GM19193 (cell line): Measurements from ENCODE around the gene GMDS.

ENCODE experiments used
- POLR2A ChIP-seq: IDR thresholded peaks from 4 replicates; pipeline ENCODE4 v1.6.1; 2011; ENCODE audit not compliant: insufficient read depth, insufficient read length; ENCODE audit errors: extremely low read depth

GMDS gene

DNA sequence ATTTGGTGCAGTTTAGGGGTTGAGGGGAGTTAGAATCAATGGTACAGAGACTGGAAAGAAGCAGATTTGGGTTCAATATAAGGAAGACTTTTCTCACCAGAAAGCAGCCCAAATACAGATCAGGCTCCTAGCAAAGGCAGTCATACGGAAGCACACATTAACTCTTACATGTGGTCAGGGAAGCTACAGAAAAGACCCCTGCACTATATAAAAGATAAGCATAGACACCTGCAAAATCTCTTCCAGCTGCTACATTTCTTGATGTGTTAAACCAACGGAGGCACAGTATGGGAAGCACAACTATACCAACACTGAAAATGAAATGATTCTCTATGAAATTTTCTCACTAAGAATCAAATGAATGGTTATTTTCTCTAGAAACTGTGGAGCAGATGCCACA is 150.8 kb downstream of the GMDS start:
- TF ChIP-seq POLR2A = no peak

GRCh38 chr6:2086326-2086965 is 159.0 kb downstream of the GMDS start:
- TF ChIP-seq POLR2A = no peak

DNA sequence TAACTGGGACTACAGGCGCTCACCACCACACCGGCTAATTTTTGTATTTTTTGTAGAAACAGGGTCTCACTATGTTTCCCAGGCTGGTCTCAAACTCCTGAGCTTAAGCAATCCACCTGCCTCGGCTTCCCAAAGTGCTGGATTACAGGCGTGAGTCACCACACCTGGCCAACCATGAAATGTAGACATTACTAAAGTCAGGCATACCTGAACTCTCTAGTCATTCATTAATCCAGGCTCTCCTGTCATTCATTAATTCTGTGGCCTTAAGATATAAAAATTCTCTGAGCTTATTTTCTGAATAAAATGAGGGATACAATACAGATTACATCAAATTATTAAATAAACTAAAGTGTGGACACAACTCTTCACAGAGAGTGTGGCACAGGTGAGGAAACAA is 159.7 kb downstream of the GMDS start:
- no peak for TF ChIP-seq POLR2A

DNA sequence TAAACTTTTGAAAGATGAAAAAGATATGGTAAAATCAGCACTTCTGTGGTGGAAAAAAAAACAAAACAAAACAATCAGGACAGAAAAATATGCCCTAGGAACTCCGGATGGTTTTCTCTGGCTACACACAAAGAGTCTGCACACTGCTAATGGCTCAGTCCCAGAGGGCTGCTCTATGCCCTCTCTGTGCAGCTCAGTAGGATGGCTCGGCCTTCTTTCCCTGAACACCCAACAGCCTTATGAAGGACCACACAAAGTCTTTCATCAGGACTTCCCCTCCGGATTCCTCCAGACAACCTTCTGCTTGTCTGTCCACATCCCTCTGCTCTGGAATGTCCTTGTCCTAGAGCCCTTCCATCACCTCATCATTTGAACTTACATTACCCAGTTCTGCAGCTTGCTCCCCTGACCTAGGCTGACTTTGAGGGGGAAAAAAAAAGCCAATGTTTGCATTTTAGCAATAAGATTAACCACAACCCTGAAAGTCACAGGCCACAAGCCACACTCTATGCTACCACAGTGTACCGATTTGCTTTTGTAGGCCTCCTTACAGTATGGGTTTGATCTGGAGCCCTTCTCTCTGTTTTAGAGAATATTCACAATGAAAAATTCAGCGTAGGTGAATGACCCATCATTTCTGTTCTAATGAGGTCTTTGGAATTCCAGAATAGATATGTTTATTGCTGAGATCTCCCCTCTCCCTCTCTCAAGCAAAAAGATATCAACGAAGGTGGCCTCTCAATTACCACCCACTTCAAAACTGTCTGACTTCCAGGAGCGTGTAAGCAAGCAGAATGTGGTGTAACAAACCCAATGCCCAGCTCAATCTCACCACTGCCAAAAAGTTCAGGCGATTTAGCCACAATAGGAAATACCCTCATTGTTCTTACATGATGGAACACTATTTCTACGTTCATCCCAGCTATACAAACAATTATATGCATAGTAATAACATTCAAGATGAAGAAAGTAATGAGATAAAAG is 164.0 kb downstream of the GMDS start:
- no peak for TF ChIP-seq POLR2A

DNA sequence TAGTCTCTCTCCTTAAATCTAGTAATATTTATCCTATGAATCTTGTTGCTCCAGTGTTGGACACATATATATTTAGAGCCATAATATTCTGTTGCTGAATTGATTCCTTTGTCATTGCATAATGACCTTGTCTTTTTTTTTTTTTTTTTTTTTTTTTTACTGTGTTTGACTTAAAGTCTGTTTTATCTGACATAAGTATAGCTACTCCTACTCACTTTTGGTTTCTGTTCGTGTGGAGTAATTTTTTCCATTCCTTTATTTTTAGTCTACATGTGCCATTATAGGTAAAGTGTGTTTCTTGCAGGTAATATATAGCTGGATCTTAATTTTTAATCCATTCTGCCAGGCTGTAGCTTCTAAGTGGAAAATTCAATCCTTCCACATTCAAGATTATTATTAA is 166.5 kb downstream of the GMDS start:
- TF ChIP-seq POLR2A = no peak

- TF ChIP-seq POLR2A = no peak
These were observed 167.6 kb downstream of the GMDS start for GRCh38 chr6:2077826-2078225.

- no peak for TF ChIP-seq POLR2A
These were observed 171.9 kb downstream of the GMDS start for GRCh38 chr6:2073476-2073875.

DNA sequence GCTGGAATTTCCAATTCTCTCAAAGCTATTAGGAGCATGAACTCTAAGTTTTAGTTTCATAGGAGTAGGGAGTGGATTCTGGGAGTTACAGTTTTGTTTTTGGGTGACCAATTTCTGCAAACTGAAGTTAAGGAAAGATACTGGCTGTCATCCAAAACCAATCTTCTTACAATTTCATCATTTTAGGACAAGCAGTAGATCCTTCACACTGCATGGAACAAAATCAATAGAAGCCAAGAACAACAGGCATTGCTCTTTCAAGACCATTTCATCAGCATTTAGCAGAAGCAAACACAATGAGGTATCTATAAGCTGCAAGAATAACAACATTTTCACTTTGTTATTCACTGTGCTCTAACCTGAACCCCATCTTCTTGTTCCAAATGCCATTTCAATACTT is 173.0 kb downstream of the GMDS start:
- TF ChIP-seq POLR2A = no peak

GRCh38 chr6:2063547-2063946 is 181.9 kb downstream of the GMDS start:
- no peak for TF ChIP-seq POLR2A

DNA sequence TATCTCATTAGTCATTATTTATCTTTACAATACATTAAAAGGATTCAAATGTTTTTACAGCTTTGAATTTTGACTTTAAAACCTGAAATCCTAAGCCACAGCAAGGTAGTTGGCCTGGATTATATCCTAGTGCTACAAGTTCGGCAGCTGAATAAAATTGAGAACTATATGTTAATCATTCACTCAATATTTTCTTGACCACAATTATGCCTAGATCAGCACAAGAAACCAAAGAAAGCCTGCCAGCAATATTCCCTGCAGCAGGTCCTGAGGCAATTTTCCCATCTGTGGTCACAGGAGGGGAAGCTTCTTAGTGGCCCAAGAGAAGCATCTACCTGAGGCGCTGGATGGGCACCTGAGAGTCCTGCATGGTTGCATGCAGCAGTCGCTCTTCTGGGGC is 183.5 kb downstream of the GMDS start:
- TF ChIP-seq POLR2A = no peak

- TF ChIP-seq POLR2A = no peak
These were observed 189.5 kb downstream of the GMDS start for GRCh38 chr6:2055911-2056310.

- no peak for TF ChIP-seq POLR2A
These were observed 190.3 kb downstream of the GMDS start for GRCh38 chr6:2055143-2055542.

DNA sequence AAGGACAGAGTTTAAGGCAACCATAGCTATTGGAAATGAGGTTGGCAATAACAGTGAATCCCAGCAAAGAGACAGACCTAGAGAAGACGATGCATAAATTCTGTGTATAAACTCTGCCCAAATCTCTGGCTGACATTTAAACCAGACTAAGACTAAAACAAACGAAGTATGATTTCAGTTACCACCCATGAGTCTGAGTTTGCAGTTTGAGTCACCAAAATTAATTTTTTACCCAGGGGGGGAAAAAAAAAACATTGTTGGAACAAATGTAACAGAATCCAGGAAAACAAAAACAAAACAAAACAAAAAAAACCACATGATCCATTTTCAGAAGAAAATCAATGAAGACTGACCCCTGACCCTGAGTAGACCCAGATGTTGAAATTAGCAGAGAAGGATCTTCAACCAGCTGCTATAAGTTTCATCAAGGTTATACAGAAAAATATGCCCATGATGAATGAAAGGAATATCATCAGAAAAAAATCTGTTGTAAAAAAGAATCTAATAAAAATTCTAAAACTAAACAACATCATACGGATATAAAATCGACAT is 190.8 kb downstream of the GMDS start:
- no peak for TF ChIP-seq POLR2A

- TF ChIP-seq POLR2A = no peak
These were observed 191.7 kb downstream of the GMDS start for GRCh38 chr6:2053691-2054090.

DNA sequence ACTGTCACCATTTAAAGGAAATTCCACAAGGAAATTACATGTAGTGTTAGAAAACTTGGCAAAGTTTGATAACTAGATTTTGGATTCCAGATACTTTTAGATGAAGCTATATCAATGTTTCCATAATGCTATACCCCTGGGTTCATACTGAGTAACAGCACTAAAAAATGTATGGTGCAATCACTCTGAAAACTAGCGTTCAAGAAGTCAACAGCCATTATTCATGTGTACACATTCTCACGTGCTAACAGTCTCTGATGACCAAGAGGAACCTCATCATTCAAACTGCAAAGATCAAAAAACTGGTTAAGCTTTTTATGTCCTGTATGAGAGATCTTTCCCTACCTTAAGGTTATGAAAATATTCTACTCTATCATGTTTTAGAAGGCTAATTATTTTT is 197.6 kb downstream of the GMDS start:
- no peak for TF ChIP-seq POLR2A

GRCh38 chr6:2044192-2044591 is 201.2 kb downstream of the GMDS start:
- TF ChIP-seq POLR2A = no peak
